HG03432 (cell line): Measurements from ENCODE around the gene AIPL1.
"Not testable (repeated sequence)": the region's sequence is repeated elsewhere in the genome, so short reads cannot be mapped to it uniquely, and the experiment has no call there.

Experiments
- ATAC-seq: cut with Tn5 transposase; IDR thresholded peaks from one replicate; pipeline ENCODE4 v1.9.1; 2021; ENCODE audit warnings: mild to moderate bottlenecking, moderate library complexity; ENCODE audit not compliant: unreplicated experiment

Gene AIPL1, protein sequence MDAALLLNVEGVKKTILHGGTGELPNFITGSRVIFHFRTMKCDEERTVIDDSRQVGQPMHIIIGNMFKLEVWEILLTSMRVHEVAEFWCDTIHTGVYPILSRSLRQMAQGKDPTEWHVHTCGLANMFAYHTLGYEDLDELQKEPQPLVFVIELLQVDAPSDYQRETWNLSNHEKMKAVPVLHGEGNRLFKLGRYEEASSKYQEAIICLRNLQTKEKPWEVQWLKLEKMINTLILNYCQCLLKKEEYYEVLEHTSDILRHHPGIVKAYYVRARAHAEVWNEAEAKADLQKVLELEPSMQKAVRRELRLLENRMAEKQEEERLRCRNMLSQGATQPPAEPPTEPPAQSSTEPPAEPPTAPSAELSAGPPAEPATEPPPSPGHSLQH

DNA sequence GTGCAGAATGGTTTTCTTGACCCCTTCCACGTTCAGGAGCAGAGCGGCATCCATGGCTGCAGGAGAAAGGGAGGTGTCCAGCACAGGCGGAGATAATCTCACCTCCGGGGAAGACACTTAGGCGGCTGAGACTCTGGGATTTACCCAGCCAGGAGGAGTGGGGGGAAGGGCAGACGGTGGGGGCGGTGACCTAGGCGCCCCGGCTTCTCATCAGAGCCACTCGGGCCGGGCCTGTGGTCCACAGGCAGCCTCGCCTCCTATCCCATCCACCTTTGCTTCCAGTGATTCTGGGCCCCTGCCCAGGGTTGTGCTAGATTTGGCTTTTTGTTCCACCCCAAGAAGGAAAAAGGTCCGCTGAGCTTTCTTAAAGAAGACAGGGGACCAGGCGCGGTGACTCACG lies at the start of gene AIPL1:
AIPL1 (minus strand) TSS at position 71 of the 400 bp plus-strand sequence; CDS start at position 54, 17 bp downstream.
- no peak for ATAC-seq

DNA sequence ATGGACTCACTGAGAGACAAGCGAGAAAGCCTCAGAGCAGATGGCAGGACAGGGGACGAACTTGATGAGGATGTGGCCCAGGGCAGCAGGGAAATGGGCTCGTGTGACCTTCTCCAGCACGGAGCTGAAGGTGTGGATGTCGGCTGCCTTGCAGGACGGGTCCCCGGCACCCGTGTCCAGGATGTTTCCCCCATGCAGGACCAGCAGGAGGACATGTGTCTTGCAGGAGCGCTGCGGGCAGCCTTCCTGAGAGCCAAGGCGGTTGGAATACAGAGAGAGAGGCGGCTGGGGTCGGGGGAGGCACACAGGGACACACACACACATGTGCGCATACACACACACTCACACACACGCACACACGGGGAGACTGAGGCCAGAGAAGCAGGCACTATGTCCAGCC lies 48.6 kb upstream of the AIPL1 start:
- no peak for ATAC-seq

DNA sequence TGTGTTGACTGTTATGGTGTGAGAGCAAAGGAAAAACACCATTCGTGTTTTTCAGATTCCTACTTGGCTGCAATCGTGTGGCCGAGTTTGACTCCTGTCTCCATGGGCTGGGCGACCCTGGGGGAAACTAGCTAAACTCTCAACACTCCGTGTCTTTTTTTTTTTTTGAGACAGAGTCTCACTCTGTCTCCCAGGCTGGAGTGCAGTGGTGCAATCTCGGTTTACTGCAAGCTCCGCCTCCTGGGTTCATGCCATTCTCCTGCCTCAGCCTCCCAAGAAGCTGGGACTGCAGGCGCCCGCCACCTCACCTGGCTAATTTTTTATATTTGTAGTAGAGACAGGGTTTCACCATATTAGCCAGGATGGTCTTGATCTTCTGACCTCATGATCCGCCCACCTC lies 47.9 kb upstream of the AIPL1 start:
- not testable (repeated sequence) for ATAC-seq

DNA sequence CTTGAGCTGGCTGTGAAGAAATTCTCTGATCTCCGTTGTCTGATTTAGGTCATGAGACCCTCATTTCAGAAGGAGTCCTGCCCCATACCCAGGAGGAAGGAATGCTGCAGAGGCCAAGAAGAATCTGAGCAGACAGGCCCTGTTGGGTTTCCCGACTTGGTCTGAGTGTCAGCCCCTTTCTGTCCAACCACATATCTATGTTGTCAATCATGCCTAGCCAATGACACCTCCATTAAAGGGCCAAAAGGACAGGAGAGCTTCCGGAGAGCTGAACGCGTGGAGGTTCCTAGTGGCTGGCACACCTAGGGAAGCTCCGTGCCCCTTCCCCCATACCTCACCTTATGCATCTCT lies 47.2 kb upstream of the AIPL1 start:
- no peak for ATAC-seq

DNA sequence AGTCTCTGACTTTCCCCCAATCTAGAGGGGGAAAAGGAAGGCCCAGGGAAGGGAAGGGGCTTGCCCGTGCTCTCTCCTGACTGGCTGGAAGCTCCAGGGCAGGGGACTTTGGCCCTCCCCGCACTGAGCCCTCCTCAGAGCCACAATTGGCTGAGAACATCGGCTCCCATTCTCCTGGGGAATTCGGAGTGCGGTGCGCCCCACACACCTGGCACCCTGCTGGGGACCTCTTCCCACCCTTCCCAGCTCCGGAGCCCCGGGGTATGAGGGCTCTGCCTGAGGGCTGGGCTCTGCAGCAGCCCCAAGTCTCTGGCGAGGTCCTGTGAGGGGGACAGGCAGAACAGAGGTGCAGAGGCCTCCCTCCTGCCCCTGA lies 45.4 kb upstream of the AIPL1 start:
- no peak for ATAC-seq

DNA sequence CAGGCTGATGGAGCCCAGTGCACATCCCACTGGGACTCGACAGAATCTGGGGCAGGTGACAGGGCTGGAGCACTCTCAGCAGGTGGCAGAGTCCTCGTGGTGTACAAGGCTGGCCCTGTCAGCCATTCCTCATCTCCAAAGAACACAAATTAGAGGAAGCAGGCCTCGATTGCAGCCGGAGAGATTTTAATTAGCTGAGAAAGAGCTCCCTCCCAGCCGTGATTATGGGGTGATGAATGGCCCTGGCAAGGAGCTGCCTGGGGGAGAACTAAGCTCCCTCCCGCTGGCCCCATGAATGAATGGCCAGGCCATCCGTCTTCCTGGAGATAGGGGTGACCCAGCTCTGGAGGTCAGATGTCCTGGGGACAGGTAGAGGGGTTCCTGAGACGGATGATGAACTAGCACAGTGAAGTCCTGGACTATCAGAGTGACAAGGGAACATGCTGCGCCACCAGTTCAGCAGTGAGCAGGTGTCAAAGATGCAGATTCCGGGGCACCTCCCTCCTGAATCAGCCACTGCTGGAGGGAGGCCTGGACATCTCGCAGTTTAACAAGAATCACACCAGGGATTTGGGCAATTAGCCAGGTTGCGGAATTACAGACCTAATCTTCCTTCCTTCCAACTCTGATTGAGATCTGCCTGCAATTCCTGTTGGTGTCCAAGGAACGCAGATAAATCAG lies 44.8 kb upstream of the AIPL1 start:
- ATAC-seq: no peak

DNA sequence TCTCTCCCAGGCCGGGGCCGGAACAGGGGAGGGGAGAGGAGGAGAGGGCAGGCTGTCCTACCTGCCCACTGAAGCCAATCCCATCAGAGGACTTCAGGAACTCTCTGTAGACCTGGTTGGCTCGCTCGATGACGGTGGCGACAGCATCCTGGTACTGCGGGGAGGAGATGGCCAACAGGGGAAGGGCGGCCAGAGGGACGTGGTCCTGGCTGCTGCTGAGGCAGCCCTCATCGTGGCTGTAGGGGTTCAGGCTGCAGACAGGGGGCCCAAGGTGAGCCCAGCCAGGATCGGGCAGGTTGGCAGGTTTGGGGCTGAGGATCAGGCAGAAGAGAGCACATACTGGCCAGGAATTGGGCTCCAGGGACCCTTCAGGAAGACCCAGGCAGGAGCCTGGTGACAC lies 43.6 kb upstream of the AIPL1 start:
- ATAC-seq: no peak

DNA sequence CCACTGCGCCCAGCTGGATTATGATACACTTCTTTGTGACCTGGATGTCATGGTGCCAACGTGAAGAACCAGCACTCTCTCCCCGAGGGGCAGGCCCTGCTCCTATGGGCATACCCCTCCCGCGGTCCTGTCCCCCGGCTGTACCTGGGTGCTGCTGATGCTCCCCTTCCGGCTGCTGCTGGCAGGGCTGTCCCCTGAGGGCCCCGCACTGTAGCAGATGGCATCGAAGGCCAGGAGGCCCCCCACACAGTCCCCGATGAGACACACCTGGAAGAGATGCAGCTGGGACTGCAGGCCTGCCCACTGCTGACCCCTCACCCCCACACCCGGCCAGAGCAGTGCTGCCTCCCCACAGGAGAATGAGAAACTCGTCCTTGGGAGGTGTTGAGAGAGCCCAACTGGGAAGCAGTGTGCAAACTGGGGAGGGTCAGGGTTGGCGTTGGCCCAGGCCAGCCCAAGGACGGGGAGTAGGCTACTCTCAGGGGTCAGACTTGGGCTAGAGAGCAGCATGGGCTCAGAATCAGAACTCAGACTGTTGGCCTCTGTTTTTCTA lies 43.0 kb upstream of the AIPL1 start:
- ATAC-seq: no peak

DNA sequence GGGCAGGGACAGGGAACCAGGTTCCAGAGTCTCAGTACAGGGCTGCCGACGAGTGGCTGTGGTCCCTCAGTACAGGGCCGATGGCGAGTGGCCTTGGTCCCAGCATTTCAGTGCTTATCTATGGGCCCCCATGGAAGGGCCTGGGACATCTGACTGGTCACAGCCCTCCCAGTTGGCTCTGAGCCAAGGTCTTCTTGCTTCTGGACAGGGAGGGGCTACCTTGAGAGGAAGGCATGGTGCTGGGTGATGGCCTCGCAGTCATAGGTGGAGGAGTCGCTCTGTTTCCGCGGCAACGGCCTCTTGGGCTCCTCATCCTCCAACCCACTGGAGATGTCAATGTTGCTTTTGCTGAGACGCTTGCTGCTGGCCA lies 41.9 kb upstream of the AIPL1 start:
- ATAC-seq: no peak

DNA sequence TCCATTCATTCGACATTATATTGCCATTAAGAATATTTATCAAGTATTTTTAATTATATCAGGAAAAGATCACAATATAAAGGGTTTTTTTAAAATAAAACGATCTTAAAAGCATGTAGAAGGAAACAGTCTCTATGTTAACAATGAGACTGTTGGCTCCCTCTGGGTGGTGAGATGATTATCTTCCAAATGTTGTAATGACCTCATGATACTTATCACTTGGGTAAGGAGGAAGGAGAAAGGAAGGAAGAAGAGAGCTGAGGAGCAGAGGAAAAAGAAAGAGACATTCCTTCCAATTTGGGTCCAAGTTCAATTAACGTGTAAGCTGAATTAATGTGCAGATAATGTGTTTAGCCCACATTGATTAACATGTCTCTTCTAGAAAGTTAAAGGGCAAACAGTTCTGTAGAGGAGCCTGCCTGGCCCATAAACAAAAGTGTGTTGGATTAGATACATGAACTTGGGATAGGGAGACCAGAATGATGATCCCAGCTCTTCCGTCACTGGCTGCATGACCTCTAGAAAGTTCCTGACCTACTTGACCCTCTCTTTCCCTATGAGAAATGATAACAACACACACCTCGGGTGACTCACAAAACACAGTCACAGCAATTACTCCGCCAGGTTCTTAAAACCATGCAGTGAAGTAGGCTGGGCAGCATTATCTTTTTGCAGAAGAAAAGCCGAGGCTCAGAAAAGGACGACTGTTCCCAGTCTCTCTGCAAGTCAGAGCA lies 41.3 kb upstream of the AIPL1 start:
- no peak for ATAC-seq

DNA sequence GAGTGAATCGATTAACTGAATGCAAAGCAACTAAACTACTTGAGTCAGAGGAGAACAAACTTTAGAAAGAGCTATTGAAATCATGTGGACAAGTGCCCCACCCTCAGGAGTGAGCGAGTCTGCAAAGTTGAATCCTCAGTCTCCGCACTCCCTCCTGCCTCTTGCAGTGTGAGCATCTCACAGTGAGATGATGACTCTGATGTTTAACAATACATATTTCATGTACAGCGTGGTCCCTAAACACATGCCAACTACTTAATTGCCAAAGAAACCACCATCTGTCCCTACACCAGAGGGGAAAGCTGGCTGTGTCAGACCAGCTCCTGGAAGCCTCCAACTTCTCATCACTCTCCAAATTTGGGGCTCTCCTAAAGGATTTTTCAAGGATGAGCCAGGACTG lies 40.5 kb upstream of the AIPL1 start:
- ATAC-seq: no peak

DNA sequence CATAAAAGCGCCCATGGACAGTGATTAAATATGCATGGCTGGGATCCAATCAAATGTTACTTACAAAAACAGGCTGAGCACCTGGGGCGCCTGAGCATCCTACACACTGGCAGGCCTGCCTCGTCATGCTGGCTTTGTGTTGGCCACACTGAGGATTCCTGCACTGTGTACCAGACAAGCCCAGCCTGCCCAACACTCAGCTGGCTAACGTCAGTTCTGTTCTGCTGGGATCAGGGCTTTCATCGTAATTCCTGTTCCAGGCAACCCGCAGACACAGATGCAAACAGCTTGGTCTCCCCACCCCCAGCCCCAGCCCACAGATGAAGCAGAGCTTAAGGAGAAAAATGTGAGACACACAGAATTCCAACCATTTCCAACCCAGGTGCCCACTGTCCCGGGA lies 40.0 kb upstream of the AIPL1 start:
- ATAC-seq: no peak

DNA sequence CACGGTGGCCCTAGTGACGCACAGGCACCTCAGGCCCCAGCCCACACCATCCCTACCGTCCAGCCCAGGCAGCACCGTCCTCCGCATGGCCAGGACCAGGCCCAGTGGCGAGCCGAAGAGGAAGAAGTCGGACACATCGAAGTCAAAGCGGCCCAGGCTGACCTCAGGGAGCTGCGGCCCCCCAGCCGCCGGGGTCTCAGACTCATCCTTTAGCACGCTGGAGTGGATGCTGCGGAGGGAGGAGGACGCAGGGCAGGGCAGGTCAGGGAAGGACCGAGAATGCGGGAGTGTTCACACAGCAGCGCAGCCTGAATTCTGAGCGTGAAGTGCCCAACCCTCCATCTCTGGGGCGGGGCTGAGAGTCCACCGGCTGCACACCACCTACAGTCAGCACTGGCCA lies 39.5 kb upstream of the AIPL1 start:
- ATAC-seq: no peak

DNA sequence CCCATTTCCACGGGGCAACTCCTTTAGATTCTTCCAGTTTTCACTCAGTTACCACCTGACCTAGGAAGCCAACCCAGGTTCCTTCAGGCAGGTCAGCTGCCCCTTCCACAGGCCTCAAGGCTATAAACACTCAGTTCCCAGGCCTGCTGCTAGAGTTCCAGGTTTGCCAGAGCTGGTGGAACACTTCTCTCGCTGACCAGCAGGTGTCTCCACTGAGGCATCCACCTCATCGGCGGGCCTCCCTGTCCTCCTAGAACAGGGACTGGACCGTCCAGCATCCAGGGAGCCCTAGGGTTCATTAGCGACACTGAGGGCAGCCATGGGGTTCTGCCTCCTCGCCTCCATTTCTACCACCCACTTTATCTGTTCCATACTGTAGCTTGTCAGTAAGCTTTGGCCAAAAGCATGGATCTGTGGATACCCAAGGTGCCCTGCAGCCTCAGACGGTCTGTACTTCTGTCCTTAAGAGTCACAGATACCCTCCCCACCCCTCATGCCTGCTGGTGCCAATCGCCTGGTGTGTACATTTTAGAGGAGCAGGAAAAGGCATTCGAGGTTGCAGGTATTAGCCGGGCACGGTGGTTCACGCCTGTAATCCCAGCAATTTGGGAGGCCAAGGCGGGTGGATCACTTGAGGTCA lies 38.3 kb upstream of the AIPL1 start:
- no peak for ATAC-seq

DNA sequence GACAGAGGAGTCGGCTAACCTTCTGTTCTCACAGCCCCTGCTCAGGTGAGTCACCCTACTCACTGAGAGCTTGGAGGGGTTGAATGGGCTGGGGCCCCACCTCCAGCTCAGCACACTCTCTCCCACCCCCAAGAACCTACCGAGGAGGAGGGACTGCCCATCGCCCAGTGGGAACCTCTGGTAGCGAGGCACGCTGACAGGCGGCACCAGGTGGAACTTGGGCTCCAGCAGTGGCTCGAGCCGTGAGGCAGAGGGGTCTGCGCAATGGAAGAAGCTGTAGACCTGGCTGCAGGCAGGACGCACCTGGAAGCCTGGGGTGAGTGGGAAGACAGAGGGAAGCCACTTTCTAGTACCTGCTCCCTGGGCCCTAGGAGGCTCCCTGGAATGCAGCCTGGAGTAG lies 37.6 kb upstream of the AIPL1 start:
- ATAC-seq: no peak

DNA sequence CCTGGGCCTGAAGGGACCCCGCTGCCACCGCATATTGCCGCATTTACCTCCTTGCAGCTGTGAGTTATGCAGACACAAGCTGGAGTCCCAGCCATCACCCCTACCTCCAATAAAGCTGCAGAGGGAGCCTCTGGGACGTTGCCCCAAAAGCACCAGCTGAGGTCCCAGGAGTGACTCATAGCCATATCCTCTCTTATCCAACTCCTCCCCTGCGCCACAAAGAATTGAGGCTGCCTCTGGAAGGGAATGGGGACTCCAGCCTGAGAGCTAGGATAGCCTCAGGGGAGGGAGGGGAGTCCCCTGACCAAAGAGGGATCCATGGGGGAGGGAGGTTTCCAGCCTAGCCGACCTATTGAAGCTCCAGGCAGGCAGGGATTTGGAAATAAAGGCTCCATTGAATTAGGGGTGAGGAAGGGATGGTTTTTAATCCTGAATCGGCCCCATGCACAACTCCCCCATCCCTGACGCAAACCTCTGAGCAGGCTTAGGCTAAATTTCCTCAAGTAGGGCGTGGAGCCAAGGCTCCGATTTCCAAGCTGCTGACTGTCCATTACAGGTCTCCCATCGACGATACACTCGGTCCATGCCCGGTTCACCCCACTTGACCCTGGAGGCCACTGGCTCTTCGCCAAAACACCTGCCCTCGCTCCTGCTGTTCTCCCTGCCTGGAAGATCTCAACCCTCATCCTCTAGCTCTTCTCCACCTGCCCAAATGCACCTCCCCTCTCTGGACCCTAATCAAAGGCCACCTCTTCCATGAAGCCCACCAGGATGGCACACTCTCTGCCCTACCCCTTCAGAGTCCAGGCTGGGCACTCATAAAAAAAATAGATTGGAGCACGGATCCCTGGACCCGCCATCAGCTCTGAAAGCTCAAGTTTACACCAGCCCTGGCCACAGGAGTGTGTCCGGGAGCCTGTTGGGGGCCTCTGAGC lies 36.9 kb upstream of the AIPL1 start:
- no peak for ATAC-seq

DNA sequence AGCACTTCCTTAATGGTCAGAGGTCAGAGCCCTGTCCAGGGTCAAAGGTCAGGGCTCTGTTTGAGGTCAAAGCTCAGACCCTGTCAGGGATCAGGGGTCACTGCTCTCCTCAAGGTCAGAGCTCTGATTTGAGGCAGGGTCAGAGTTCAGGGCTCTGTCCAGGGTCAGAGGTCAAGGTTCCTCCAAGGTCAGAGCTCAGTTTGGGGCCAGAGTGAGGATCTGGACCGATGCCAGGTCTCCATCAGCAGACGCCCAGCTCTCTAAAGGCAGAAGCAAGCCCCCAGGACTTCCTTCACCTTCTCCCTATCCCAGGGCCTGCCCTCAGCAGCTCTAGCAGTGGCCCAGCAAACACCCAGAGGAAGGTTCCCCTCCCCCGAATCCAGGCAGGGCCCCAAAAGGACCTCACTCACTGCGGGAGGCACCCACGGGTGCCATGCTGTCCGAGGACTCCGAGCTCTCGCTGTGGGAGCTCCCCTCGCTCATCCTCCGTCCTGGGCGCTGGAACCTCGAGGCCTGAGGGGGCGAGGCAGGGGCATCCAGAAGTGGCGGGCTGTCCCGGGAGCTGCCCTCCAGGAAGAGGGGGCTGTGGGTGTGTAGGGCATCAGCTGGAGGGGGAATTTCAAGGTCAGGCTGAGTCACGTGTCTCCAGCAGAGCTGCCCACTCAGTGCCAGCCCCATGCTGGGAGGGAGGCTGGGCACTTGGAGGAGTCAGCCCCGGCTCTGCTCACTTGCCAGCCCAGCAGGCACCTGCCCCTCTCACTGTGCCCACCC lies 36.0 kb upstream of the AIPL1 start:
- no peak for ATAC-seq

DNA sequence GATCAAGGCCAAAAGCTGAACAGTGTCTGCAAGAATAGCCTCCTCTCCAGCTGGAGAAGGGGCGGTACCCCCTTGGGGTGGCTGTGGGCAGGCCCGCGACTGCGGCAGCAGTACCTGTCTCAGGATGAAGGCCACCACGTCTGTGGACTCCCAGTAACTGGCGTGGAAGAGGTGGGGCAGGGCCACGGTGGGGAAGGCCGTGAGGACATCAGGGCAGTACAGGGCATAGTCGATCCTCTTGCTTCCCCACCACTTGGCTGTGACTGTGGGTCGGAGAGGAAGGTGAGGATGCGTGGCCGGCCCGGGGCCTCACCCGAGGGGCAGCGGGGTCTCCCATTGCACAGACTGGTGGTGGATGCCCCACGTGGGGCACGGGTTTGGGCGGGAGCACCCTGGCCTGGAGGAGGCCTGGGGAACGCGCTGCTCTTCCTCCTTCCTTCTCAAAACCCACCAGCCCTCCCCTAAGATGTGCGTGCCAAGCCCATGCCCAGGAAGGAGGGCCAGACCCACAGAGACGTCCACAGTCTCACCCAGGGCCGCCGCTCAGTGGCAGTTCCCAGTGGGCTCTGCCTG lies 35.3 kb upstream of the AIPL1 start:
- ATAC-seq: no peak
